Liver (tissue), 3 donors: ENCODE measurements around the gene CABLES1.

Experiments used
- TAF1 ChIP-seq: conservative IDR thresholded peaks from 2 replicates; pipeline ENCODE4 v1.6.1; 2016; ENCODE audit warnings: antibody characterized with exemption, mild to moderate bottlenecking
- TF ChIP-seq, protein P1 (sequence below): fragments of 150-350 bp; IDR thresholded peaks from 2 replicates; pipeline ENCODE4 v1.5.1; 2017; ENCODE audit warnings: improper control_type of control experiment, low read depth, low read length; ENCODE audit not compliant: missing input control
- donor health status: healthy.
- donor health status: healthy.

DNA sequence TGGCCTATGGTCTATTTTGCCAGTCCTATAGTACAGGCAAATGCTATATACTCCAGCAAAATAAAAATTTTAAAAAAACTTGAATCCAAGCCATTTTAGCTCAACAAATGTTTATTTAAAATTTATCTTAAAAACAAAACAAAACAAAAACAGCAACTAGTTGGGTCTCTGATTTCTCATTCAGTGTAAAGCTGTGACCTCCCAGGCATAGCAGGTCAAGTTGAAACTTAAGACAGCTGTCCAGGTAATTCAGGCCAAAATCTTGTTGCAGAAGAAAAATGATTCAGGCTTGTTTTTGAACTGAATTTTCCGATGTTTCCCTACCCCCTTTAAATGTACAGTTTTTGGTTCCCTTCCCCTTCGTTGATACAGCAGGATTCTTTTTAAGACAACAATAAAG is 58.5 kb downstream of the CABLES1 start:
- TF ChIP-seq, protein P1, sequence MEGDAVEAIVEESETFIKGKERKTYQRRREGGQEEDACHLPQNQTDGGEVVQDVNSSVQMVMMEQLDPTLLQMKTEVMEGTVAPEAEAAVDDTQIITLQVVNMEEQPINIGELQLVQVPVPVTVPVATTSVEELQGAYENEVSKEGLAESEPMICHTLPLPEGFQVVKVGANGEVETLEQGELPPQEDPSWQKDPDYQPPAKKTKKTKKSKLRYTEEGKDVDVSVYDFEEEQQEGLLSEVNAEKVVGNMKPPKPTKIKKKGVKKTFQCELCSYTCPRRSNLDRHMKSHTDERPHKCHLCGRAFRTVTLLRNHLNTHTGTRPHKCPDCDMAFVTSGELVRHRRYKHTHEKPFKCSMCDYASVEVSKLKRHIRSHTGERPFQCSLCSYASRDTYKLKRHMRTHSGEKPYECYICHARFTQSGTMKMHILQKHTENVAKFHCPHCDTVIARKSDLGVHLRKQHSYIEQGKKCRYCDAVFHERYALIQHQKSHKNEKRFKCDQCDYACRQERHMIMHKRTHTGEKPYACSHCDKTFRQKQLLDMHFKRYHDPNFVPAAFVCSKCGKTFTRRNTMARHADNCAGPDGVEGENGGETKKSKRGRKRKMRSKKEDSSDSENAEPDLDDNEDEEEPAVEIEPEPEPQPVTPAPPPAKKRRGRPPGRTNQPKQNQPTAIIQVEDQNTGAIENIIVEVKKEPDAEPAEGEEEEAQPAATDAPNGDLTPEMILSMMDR = no peak
- TF ChIP-seq TAF1 = no peak
